HG03558 (cell line): ENCODE data around the gene KCTD10.

Experiments used
- ATAC-seq: cut with Tn5 transposase; IDR thresholded peaks from one replicate; pipeline ENCODE4 v1.9.1; 2021; ENCODE audit warnings: moderate number of reproducible peaks; ENCODE audit not compliant: unreplicated experiment; ENCODE audit errors: extremely low read depth

KCTD10 gene

DNA sequence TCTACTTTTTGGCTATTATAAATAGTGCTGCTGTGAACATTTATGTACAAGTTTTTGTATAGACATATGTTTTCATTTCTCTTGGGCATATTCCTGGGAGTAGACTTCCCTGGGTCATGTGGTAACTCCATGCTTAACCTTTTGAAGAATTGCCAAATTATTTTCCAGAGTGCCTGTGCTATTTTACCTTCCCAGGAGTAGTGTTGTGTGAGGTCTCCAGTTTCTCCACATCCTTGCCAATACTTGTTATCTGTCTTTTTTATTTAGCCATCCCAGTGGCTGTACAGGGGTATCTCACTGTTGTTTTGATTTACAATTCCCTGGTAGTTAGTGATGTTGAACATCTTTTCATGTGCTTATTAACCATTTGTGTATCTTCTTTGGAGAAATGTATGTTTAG is 19.2 kb upstream of the KCTD10 start:
- no peak for ATAC-seq

DNA sequence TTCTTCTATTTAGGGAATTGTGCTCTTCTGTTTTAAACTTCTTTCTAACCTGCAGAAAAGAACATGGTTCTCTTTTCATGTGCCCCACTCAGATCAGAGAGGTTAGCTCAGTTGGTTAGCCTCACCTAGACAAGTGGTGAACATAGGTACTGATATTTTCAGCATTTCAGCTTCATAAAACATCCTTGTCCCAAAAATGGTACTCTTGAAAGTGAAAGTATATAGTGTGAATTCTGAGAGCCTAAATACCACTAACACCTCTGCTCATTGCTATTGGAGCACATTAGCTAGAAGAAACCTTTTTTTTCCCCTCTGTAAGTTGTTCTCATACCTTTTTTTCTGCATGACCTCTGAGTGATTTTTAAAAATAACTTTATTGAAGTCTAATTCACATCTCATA is 17.9 kb upstream of the KCTD10 start:
- no peak for ATAC-seq

DNA sequence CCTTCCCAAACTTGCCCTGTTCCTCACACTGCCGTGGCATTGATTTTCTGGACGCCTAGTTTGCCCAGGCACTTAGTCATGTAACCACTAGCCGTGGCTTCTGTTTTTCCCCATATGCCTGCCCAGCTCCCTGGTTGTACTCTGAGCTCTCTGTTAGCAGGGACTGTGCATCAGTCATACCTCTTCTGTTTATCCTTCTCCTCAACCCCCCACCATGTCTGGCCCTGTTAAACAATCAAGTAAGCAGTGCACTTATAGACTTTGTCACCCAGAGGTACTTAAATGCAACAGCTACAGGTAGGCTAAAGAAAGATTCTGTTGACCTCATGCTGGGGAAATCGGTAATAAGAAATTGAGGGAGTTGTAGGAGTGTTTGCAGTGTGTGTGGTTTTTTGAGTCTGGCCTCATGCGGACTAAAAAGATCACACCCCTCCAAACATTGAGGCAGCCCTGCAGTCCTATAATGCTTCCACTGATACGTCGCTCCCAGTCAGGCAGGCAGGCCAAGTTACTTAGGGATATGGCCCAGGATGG is 17.3 kb upstream of the KCTD10 start:
- no peak for ATAC-seq

- ATAC-seq: no peak
Observed at GRCh38 chr12:109493938-109494337, 16.8 kb upstream of the KCTD10 start.

- no peak for ATAC-seq
Observed at GRCh38 chr12:109493090-109493489, 16.0 kb upstream of the KCTD10 start.

- no peak for ATAC-seq
Observed at GRCh38 chr12:109492371-109492770, 15.3 kb upstream of the KCTD10 start.

DNA sequence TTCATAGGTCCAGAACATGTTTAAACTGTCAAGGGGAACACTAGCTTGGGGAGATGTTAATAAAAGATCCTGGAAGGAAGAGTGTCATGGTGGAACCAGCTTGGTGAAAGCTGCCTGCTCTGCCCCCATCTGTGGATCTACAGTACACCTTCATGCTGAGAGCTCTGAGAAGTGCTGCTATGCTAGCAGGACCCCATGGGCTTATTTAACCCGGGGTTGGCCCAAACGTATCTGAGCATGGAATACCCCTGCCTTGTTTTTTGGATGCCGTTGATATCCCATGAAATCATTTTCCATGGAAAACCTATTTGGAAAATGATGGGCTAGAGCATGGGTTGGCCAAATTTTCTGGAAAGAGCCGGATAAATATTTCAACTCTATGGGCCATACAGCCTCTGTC is 14.6 kb upstream of the KCTD10 start:
- ATAC-seq: no peak

DNA sequence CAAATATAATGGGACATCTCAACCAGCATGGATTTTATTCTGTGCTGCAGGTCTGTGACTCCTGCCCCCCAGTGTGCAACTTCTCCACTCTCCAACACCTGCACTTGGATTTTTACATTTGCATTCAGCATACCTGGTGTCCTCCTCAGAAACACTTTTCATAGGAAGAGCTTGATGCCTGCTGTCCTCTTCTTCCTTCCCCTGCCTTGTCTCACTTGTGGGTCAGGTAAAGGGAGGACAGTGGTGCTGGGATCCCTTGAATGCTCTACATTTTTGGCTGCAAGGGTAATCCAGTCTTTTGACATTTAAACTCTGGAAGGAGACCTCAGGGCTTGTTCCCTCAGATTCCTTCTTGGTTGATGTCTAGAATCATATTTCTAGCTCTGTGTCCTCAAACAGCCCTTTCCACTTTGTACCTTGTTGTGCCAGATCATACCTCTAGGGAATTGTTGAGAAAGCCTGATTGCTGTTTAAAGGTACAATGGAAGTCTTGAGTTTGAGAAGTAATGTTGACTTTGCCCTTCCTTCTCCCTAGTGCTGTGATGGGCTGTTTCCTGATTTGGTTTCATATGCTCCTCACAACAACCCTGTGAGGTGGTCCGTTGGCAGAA is 13.0 kb upstream of the KCTD10 start:
- no peak for ATAC-seq

DNA sequence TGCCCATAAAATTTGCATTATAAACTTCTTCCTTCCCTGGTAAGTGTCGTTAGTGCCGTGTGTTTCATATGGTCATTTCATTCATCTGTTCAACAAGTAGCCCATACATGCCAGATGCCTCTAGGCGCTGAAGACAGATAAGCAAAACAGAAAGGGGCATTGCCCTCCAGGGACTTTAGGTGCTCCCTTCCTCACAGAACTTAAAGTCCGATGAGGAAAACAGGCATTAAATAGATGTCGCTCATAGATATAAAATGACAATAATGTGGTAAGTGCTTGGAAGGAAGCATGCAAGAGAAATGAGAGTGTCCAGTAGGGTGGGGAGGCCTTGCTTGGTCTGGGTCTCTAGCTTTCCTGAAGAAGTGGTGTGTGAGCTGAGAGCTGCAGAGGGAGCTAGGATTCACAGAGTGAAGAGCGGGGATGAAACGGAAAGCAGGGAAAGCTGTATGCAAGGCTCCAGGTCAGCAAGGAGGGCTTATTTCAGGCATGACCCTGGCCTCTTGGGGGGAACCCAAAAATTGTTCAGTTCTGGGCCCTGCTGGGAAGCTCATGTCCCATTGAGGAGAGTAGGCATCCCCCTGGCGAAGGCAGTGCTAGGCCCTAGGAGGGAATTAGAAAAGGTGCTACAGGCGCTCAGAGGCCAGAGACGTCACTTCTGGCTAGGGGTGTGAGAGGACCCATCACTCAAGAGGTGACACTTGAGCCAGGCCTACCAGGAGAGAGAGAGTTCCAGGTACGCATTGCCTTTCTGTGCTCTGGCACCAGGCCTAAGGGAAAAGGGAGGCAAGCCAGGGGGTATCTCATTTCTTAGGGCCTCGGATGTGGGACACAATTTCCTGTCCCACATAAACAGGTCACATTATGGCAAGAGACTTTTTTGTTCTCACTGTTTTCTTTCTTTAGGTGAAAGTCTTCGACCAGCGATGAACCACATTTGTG is 12.2 kb upstream of the KCTD10 start:
- no peak for ATAC-seq

DNA sequence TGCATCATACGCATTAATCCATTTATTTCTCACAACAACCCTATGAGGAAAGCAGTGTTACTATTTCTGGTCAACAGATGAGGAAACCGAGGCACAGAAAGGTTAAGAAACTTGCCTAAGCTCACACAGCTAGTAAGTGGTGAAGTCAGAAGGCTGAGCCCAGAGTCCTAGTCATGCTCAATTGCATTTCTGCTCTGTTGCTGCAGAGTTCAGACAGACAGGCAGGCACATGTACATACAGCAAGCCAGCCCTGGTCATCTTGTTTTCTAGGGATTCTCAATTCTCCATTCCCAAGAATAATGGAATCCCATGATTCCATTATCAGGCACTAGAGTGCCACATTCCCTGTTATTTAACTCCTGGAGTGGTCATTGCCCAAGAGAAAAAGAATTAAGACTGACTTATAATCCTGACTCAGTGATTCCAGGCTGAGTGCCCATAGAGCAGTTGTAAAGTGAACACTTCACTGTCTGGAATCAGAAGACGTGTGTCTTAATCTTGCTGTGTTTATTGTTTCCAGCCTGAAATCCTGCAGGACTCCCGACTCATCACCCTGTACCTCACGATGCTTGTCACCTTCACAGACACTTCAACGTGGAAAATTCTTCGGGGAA is 11.1 kb upstream of the KCTD10 start:
- ATAC-seq: no peak

GRCh38 chr12:109487181-109488050 is 10.3 kb upstream of the KCTD10 start:
- ATAC-seq: no peak

- no peak for ATAC-seq
Observed at GRCh38 chr12:109485201-109485600, 8.1 kb upstream of the KCTD10 start.

DNA sequence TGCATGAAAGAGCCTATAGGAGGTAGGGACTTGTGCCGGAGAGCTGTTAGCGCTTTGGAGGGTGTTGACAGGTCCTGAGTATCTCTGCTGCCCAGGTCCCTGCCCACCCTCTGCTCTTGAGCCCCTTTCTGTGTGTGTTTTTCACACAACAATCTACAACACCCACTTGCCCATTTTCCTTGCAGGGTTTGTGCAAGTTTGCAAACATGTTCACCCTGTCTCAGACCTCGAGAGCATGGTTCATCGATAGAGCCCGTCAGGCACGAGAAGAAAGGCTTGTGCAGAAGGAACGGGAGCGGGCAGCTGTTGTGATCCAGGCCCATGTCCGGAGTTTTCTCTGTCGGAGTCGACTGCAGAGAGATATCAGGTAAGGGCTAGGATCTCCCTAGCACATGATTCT is 6.2 kb upstream of the KCTD10 start:
- ATAC-seq: no peak

- no peak for ATAC-seq
Observed at GRCh38 chr12:109482894-109483293, 5.8 kb upstream of the KCTD10 start.

DNA sequence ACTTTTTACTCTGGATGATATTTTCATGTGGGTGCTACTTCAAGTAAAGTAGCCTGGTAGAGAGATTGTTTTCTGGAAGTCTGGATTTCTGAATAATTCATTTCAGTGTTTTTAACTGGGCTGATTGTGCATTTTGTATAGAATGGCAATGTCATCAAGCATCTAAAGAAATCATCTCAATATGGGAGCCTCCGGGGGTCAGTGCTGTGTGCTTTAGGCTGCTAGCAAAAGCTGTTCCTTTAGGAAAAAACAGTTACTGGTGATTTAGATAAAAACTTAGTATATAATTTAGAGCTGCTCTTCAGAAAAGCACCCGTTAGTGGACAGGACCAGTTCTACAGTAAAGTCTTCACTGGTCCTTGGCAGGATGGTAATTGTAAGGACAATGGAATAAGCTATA is 5.4 kb upstream of the KCTD10 start:
- no peak for ATAC-seq

GRCh38 chr12:109481863-109482262 is 4.8 kb upstream of the KCTD10 start:
- no peak for ATAC-seq

- no peak for ATAC-seq
Observed at GRCh38 chr12:109480356-109480755, 3.3 kb upstream of the KCTD10 start.

- ATAC-seq: no peak
Observed at GRCh38 chr12:109479761-109480160, 2.7 kb upstream of the KCTD10 start.

GRCh38 chr12:109477963-109478315 is 839 bp upstream of the KCTD10 start:
- ATAC-seq: no peak

DNA sequence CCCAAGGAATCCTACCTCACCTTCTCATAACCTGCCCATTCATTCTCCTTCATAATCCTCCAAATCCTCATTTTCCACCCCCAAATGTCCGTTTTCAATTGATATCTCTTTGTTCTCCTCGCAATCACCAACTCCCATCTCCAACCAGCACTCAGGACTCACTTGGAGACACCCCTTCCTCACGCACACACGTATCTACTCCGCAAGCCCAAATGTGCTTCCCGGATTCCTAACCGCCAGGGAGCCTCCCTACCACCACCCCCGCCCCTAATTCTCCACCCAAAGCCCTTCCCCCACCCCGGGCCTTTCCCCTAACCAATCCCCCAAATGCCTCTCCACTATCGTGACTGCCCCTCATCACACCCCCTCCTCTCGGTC is 304 bp downstream of the KCTD10 start:
- no peak for ATAC-seq
